Natural killer cell (primary cell): ENCODE results near the gene CNTNAP1. TPM values are rescaled to one million over a fixed set of nuclear protein-coding genes. Genes with fewer than 3 reads are reported as not detected.

Experiments used
- ATAC-seq, 3 donors: fragments of 150-1000 bp in 2 of 3; fragments of 200-7000 bp in 1 of 3; cut with Tn5 transposase; 1 replicate in 1 of 3; 2 replicates in 2 of 3; pipeline ENCODE4 v1.10.0; 2021; ENCODE audit warnings: mild to moderate bottlenecking in 2 of 3, moderate library complexity in 2 of 3
- DNase-seq, 2 donors: peaks; one replicate each; pipeline versions ENCODE4 v3.0.0 to v3.0.0-alpha.2; 2013 to 2021; ENCODE audit warnings: mixed read lengths in 1 of 2
- H3K27ac ChIP-seq: one replicate; pipeline ENCODE4 v1.5.1; 2013; ENCODE audit warnings: mild to moderate bottlenecking, low read length
- H3K27me3 ChIP-seq: one replicate; pipeline ENCODE4 v1.6.1; 2013; ENCODE audit warnings: low read length; ENCODE audit not compliant: control insufficient read depth, insufficient read depth
- H3K36me3 ChIP-seq: one replicate; pipeline ENCODE4 v1.6.1; 2013; ENCODE audit warnings: low read length; ENCODE audit not compliant: control insufficient read depth, insufficient read depth
- H3K4me1 ChIP-seq: one replicate; pipeline ENCODE4 v1.6.1; 2013; ENCODE audit warnings: low read length; ENCODE audit not compliant: control insufficient read depth, insufficient read depth
- H3K4me3 ChIP-seq: one replicate; pipeline ENCODE4 v1.5.1; 2013; ENCODE audit warnings: low read length
- H3K9me3 ChIP-seq: one replicate; pipeline ENCODE4 v1.6.1; 2013; ENCODE audit warnings: low read length; ENCODE audit not compliant: control insufficient read depth, insufficient read depth
- H3K27ac Mint-ChIP-seq, 2 donors: one replicate each; pipeline ENCODE4 v1.8.0; 2022; ENCODE audit warnings: mild to moderate bottlenecking in 2 of 2, mixed read lengths in 2 of 2, moderate library complexity in 1 of 2
- H3K27me3 Mint-ChIP-seq, 2 donors: one replicate each; pipeline ENCODE4 v1.8.0; 2022; ENCODE audit warnings: low read depth in 2 of 2, mixed read lengths in 2 of 2
- H3K36me3 Mint-ChIP-seq: one replicate; pipeline ENCODE4 v1.8.0; 2022; ENCODE audit warnings: mixed read lengths
- H3K4me1 Mint-ChIP-seq, 2 donors: one replicate each; pipeline ENCODE4 v1.8.0; 2022; ENCODE audit warnings: mixed read lengths in 2 of 2
- H3K4me3 Mint-ChIP-seq: one replicate; pipeline ENCODE4 v1.8.0; 2022; ENCODE audit warnings: mild to moderate bottlenecking, moderate library complexity, mixed read lengths
- H3K9me3 Mint-ChIP-seq, 2 donors: one replicate each; pipeline ENCODE4 v1.8.0; 2022; ENCODE audit warnings: mixed read lengths in 2 of 2
- CTCF ChIP-seq: fragments of 200-600 bp; IDR thresholded peaks from one replicate; pipeline ENCODE4 v1.8.0; 2022; ENCODE audit warnings: antibody characterized with exemption
- WGBS: methylation state at CpG from one replicate; pipeline ENCODE4 v1.1.7; 2013; ENCODE audit warnings: missing lambda C conversion rate; ENCODE audit not compliant: insufficient coverage; 5-methylcytosine and 5-hydroxymethylcytosine counted together
- intact Hi-C: fragments of 100-400 bp; cut with micrococcal nuclease; formaldehyde crosslinking; loops from one replicate; pipeline ENCODE4 v1.14.2; 2022
- total RNA-seq, 4 donors: library from RNA; stranded (reverse); fragments of 120-200 nt in 1 of 4; gene quantifications; one replicate each; pipeline versions ENCODE4 v1.2.3 to v1.2.4, GENCODE V29; 2013 to 2022

The CNTNAP1 gene
- total RNA-seq = under 1 TPM; 0.33 to 0.85 (median 0.39) TPM
- 0.65 TPM for total RNA-seq (2013)

- H3K36me3 ChIP-seq = no peaks in the 10 kb centered on the region
- H3K4me1 ChIP-seq = peaks cover 62% of the 10 kb centered on the region
- peaks cover 26% of the 10 kb centered on the region for H3K27me3 ChIP-seq
- H3K27me3 Mint-ChIP-seq = peaks cover 34 to 37% of the 10 kb centered on the region in 2 donors
- no peak within 1 kb of the TSS for H3K4me3 ChIP-seq
- H3K9me3 Mint-ChIP-seq = no peaks in the 10 kb centered on the region
- DNase-seq (peak in 1 of 2 donors; percentile 50), ATAC-seq (no peak)
- TF ChIP-seq CTCF = no peak
- intact Hi-C loops = no loop called here
- no peaks in the 10 kb centered on the region for H3K9me3 ChIP-seq
- no peak within 1 kb of the TSS for H3K27ac ChIP-seq
- peaks cover 21 to 45% of the 10 kb centered on the region in 2 donors for H3K4me1 Mint-ChIP-seq
- 9% methylated on average over 22 of the region's 22 CpGs for WGBS
- H3K4me3 Mint-ChIP-seq = peak within 1 kb of the TSS; percentile 41
- no peaks in the 10 kb centered on the region for H3K36me3 Mint-ChIP-seq
- peak within 1 kb of the TSS in 1 of 2 donors; percentile 58 for H3K27ac Mint-ChIP-seq
These were observed at the start of gene CNTNAP1 for GRCh38 chr17:42681976-42682721. Gene CNTNAP1 (plus strand): TSS chr17:42682531. CDS start chr17:42682830, 299 bp downstream.

GRCh38 chr17:42632949-42633444 lies 49.3 kb upstream of the CNTNAP1 start:
- Histone ChIP-seq H3K4me1 (no peaks in the 10 kb centered on the region), H3K27ac (no peak overlapping the region), H3K27me3 (no peaks in the 10 kb centered on the region), H3K4me3 (no peak overlapping the region), H3K36me3 (no peaks in the 10 kb centered on the region), H3K9me3 (no peaks in the 10 kb centered on the region)
- Mint-ChIP-seq H3K27me3 (no peaks in the 10 kb centered on the region), H3K27ac (no peak overlapping the region), H3K4me3 (no peak overlapping the region), H3K36me3 (no peaks in the 10 kb centered on the region), H3K9me3 (no peaks in the 10 kb centered on the region), H3K4me1 (no peaks in the 10 kb centered on the region)
- intact Hi-C loops = no loop called here
- WGBS = 91% methylated on average over 9 of the region's 9 CpGs
- ATAC-seq = no peak
- DNase-seq = no peak
- no peak for TF ChIP-seq CTCF

- Histone ChIP-seq H3K4me1 (peaks cover 16% of the 10 kb centered on the region), H3K9me3 (no peaks in the 10 kb centered on the region), H3K27ac (no peak overlapping the region), H3K27me3 (no peaks in the 10 kb centered on the region), H3K36me3 (no peaks in the 10 kb centered on the region), H3K4me3 (no peak overlapping the region)
- Mint-ChIP-seq H3K36me3 (no peaks in the 10 kb centered on the region), H3K9me3 (no peaks in the 10 kb centered on the region), H3K4me1 (peaks cover 14 to 24% of the 10 kb centered on the region in 2 donors), H3K4me3 (peak overlapping the region; percentile 53), H3K27me3 (peaks cover 0 to 7% of the 10 kb centered on the region in 2 donors), H3K27ac (no peak overlapping the region)
- TF ChIP-seq CTCF = no peak
- intact Hi-C loops = no loop called here
- DNase-seq = no peak
- peak in 2 of 3 donors; percentile 46 to 72 for ATAC-seq
- WGBS = 72% methylated on average over 6 of the region's 7 CpGs
These were observed 42.7 kb upstream of the CNTNAP1 start for GRCh38 chr17:42639525-42640113.
